Choroid plexus epithelial cell (primary cell): ENCODE results near the gene A1CF.

Experiments used
- DNase-seq: peaks from one replicate; pipeline ENCODE4 v3.0.0-alpha.2; 2010; ENCODE audit warnings: low read depth
- H3K4me3 ChIP-seq: 2 replicates; pipeline ENCODE4 v1.5.1; 2011; ENCODE audit warnings: low read depth, mild to moderate bottlenecking, control low read depth, low read length, moderate library complexity
- CTCF ChIP-seq: conservative IDR thresholded peaks from 2 replicates; pipeline ENCODE4 v1.5.1; 2011; ENCODE audit warnings: low read depth, mild to moderate bottlenecking, control low read depth, inconsistent platforms, low read length, moderate library complexity

A1CF gene

DNA sequence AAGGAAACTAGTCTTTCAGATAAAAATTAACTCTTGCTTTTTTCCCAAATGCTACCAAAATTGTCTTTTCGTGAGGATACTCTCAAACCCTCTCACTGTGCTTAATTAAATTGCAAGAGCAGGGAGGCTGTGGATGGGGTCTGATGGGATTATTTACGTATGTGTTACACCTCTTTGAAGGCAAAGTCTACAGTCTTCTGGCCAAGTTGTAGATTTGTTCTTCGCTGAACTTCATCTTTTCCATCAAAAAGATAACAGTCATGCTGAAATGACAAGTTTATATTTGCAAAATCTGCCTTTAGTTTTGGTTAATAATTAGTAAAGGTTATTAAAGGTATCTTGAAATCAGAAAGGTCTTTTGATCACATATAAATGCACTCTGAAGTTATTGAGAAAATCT is 22.7 kb downstream of the A1CF start:
- no peak for TF ChIP-seq CTCF
- H3K4me3 ChIP-seq, result no peak overlapping the region
- DNase-seq, result no peak

- no peak overlapping the region for H3K4me3 ChIP-seq
- DNase-seq, result no peak
- TF ChIP-seq CTCF, result no peak
Observed at GRCh38 chr10:50861370-50861769, 24.1 kb downstream of the A1CF start.

GRCh38 chr10:50857579-50857978 is 27.8 kb downstream of the A1CF start:
- no peak for TF ChIP-seq CTCF
- H3K4me3 ChIP-seq, result no peak overlapping the region
- no peak for DNase-seq

GRCh38 chr10:50855461-50855860 is 30.0 kb downstream of the A1CF start:
- H3K4me3 ChIP-seq, result no peak overlapping the region
- TF ChIP-seq CTCF, result no peak
- DNase-seq, result no peak

DNA sequence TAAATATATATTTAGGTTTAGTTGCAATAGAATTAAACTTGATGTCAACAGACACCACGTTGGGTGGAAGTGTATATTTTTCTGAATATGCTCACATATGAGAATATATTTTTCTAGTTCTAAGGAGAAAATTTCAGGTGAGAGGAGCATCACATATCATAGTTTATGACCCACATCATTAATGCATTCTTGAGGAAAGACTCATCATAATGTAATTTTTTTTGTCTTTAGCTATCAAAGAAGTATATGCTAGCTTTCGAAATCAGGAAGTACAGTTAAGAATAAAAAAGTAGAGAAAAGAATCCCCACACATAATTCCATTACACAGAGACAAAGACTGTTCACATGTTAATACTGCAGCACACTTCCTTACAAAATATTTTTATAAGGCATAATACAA is 30.4 kb downstream of the A1CF start:
- H3K4me3 ChIP-seq, result no peak overlapping the region

GRCh38 chr10:50853557-50853956 is 31.9 kb downstream of the A1CF start:
- DNase-seq, result no peak
- H3K4me3 ChIP-seq, result no peak overlapping the region
- TF ChIP-seq CTCF, result no peak

More for the DNA sequence above, 30.4 kb downstream of the A1CF start:
- TF ChIP-seq CTCF, result no peak
- no peak for DNase-seq

GRCh38 chr10:50851884-50852671 is 33.3 kb downstream of the A1CF start:
- no peak for DNase-seq
- no peak for TF ChIP-seq CTCF
- H3K4me3 ChIP-seq, result no peak overlapping the region
